Fibroblast of skin of left biceps (primary cell): ENCODE measurements around the gene FIG4.
"Not testable (repeated sequence)": the region's sequence is repeated elsewhere in the genome, so short reads cannot be mapped to it uniquely, and the experiment has no call there.

ENCODE experiments used
- DNase-seq, 2 experiments: peaks; one replicate each; pipeline ENCODE4 v3.0.0-alpha.2; 2013; ENCODE audit warnings: low read depth in 2 of 2

Gene FIG4

GRCh38 chr6:109690737-109691621, at the start of gene FIG4, which contains the start of gene AK9:
Gene FIG4 (plus strand): TSS chr6:109691296. CDS start chr6:109691436, 140 bp downstream.
Gene AK9 (minus strand): TSS chr6:109691202. CDS start chr6:109675745, 15,457 bp downstream.
- DNase-seq: peak; percentile 71 to 74

GRCh38 chr6:109644131-109644530, 47.0 kb upstream of the FIG4 start:
- DNase-seq: no peak

GRCh38 chr6:109653264-109653663, 37.8 kb upstream of the FIG4 start:
- no peak for DNase-seq

- DNase-seq: peak; percentile 29 to 36
Measured at GRCh38 chr6:109655761-109656262, 35.3 kb upstream of the FIG4 start.

- DNase-seq: peak in 1 of 2 experiments; percentile 18
Measured at GRCh38 chr6:109660526-109661320, 30.4 kb upstream of the FIG4 start.

- DNase-seq: no peak
Measured at GRCh38 chr6:109662192-109662591, 28.9 kb upstream of the FIG4 start.

GRCh38 chr6:109669811-109670210, 21.3 kb upstream of the FIG4 start:
- DNase-seq: no peak

- peak; percentile 39 to 49 for DNase-seq
Measured at GRCh38 chr6:109671733-109672132, 19.4 kb upstream of the FIG4 start.

- no peak for DNase-seq
Measured at GRCh38 chr6:109672175-109672574, 18.9 kb upstream of the FIG4 start.

- DNase-seq: no peak
Measured at GRCh38 chr6:109672839-109673238, 18.3 kb upstream of the FIG4 start.

GRCh38 chr6:109676724-109677123, 14.4 kb upstream of the FIG4 start:
- no peak for DNase-seq

GRCh38 chr6:109678240-109678639, 12.9 kb upstream of the FIG4 start:
- no peak for DNase-seq

GRCh38 chr6:109678661-109679505, 12.2 kb upstream of the FIG4 start:
- DNase-seq: not testable (repeated sequence)

GRCh38 chr6:109686566-109687265, 4.4 kb upstream of the FIG4 start:
- no peak for DNase-seq

GRCh38 chr6:109687271-109687761, 3.8 kb upstream of the FIG4 start:
- DNase-seq: peak; percentile 37 to 43

- no peak for DNase-seq
Measured at GRCh38 chr6:109690373-109690736, 741 bp upstream of the FIG4 start.

GRCh38 chr6:109693111-109693510, 2.0 kb downstream of the FIG4 start:
- DNase-seq: no peak

- no peak for DNase-seq
Measured at GRCh38 chr6:109695468-109695867, 4.4 kb downstream of the FIG4 start.

- DNase-seq: no peak
Measured at GRCh38 chr6:109696355-109696754, 5.3 kb downstream of the FIG4 start.

GRCh38 chr6:109701221-109701620, 10.1 kb downstream of the FIG4 start:
- DNase-seq: no peak

GRCh38 chr6:109701774-109702173, 10.7 kb downstream of the FIG4 start:
- no peak for DNase-seq
